CD4-positive, alpha-beta T cell treated with Interleukin-15 for 4 hours (primary cell): ENCODE data around the gene IFNAR1.
"Not testable (repeated sequence)": the region's sequence is repeated elsewhere in the genome, so short reads cannot be mapped to it uniquely, and the experiment has no call there.

Source experiments
- DNase-seq: peaks from one replicate; pipeline ENCODE4 v3.0.0-alpha.2; 2020; ENCODE audit warnings: low spot score

Gene IFNAR1

GRCh38 chr21:33308586-33309490 is 15.9 kb upstream of the IFNAR1 start:
- peak; percentile 29 for DNase-seq

- no peak for DNase-seq
These were observed 15.0 kb upstream of the IFNAR1 start for GRCh38 chr21:33309778-33310177.

DNA sequence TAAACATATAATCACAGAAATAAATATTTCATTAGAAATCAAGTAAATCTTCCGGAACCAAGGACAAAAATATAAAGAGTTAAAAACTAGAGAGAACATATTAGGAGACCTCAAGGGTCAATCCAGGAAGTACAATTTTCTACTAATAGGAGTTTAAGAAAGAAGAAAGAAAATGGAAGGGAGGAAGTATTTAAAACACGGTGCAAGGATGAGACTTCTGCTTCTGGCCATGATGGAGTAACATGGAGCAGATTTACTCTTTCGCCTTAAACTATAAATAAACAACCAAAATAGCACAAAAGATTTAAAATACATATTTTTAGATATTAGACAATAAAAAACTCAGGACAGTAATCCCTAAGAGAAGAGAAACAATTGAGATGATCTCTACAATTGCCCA is 12.6 kb upstream of the IFNAR1 start:
- no peak for DNase-seq

DNA sequence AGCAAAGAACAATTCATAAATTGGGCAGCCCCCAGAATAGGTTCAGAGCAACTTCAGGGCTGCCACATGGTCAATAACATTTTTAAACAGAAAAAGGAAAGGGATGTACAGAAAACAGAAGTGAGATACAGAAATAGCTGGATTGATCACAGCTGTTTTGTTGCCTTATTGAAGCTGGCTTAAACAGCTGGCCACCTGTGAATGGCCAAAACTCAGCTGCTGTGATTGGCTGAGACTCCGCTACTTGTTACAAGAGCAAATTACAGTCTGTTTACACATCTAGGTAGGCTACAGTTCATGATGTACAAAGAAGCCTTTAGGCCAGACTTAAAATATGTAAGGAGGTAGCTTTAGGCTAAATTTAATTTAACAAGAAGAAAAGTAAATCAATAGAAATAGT is 11.6 kb upstream of the IFNAR1 start:
- DNase-seq = no peak

GRCh38 chr21:33313611-33314010 is 11.2 kb upstream of the IFNAR1 start:
- no peak for DNase-seq

- no peak for DNase-seq
These were observed 10.7 kb upstream of the IFNAR1 start for GRCh38 chr21:33314111-33314510.

GRCh38 chr21:33315946-33316710 is 8.6 kb upstream of the IFNAR1 start:
- DNase-seq = no peak

DNA sequence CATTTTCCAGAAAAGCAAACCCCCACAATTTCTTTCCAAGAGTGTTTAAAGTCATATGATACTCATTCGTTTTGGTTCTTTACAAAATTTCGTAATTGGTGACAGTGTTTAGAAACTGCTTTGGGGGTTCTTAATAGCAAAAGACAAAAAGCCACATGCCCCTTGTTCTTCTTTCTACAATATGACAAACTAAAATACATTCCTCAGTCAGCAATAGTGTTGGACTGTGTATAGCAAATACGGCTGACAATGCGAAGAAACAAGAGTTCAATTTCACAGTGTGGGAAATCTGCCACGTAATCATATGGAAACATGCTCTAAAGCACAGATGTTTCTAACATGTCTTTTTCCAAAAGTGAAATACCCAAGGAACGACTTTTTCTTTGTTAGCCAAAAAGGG is 7.6 kb upstream of the IFNAR1 start:
- no peak for DNase-seq

- DNase-seq = no peak
These were observed 6.8 kb upstream of the IFNAR1 start for GRCh38 chr21:33317786-33318486.

DNA sequence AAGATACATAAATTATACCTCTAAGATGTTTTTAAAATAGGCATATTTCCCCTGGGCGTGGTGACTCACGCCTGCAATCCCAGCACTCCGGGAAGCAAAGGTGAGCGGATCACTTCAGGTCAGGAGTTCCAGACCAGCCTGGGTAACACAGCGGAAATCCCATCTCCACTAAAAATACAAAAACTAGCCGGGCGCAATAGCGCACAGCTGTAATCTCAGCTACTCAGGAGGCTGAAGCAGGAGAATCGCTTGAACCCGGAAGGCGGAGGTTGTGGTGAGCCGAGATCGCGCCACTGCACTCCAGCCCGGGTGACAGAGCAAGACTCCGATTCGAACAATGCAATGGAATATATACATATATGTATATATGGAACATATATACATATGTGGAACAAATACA is 3.8 kb upstream of the IFNAR1 start:
- not testable (repeated sequence) for DNase-seq

DNA sequence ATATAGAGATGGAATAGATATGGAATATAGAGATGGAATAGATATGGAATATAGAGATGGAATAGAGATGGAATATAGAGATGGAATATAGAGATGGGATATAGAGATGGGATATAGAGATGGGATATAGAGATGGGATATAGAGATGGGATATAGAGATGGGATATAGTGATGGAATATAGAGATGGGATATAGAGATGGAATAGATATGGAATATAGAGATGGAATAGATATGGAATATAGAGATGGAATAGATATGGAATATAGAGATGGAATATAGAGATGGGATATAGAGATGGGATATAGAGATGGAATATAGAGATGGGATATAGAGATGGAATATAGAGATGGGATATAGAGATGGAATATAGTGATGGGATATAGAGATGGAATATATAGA is 1.2 kb upstream of the IFNAR1 start:
- DNase-seq = not testable (repeated sequence)

GRCh38 chr21:33325222-33326067 is 675 bp downstream of the IFNAR1 start:
- DNase-seq = peak; percentile 73

GRCh38 chr21:33327326-33327725 is 2.6 kb downstream of the IFNAR1 start:
- no peak for DNase-seq

DNA sequence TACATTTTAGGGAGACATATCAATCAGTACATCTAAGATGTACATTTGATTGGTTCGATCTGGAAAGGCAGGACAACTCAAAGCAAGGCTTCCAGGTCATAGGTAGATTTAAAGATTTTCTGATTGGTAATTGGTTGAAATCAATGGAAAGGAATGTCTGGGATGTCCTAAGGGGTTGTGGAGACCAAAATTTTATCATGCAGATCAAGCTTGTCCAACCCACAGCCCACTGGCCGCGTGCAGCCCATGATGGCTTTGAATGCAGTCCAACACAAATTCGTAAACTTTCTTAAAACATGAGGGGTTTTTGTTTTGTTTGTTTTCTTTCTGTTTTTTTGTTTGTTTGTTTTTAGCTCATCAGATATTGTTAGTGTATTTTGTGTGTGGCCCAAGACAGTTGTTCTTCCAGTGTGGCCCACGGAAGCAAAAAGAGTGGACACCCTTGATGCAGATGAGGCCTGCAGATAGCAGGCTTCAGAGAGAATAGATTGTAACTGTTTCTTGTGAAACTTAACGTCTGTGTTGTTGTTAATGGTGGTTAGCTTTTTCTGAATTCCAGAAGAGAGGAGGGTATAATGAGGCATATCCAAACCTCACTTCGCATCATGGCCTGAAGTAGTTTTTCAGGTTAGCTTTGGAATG is 3.1 kb downstream of the IFNAR1 start:
- DNase-seq = no peak

DNA sequence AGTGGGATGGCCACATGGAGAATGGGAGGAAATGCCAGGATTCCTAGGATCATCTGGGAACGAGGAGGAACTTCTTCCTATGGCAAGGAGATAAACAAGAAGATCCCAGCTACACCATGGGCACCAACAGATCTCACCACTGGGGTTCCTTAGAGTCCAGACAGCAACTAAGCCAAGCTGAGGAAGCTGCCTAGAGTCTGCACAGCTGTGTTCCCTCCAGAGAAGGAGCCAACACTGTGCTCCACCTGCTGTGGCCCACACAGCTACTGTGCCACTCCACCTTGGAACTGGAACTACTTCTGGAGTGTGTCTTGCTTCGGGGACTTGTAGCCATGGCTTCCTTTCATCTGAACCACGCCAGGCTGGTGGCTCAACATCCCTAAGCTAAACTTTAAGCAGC is 6.0 kb downstream of the IFNAR1 start:
- DNase-seq = no peak

- peak; percentile 36 for DNase-seq
These were observed 7.4 kb downstream of the IFNAR1 start for GRCh38 chr21:33332143-33332542.

DNA sequence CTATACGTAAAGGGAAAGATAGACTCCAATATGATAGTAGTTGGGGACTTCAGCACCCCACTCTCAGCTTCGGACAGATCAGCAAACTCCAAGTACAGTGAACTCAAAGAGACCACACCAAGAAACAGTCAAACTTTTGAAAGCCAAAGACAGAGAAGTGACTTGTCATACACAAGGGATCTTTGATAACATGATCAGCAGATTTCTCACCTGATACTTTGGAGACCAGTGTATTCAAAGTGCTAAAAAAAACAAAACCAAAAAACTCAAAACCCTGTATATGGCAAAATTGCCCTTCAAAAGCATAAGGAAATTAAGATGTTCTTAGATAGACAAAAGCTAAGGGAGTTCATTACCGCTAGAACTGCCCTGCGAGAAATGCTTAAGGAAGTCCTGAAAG is 9.4 kb downstream of the IFNAR1 start:
- no peak for DNase-seq

DNA sequence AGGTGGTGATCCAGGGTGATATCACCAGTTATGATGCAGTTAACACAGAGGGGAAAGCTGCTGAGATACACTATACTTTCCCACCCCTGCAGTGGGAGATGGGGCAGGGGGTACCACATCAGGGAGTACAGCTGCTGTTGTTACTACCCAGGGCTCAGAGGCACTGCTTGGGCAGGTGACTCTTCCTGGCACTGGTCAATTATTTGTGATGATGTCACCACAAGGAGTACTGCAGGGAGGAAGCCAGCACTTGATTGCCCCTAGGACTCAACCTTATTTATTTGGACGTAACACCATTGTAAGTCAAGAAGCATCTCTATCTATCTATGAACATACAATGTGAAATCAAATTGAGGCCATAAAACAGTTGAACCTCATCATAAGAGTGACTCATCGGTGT is 10.1 kb downstream of the IFNAR1 start:
- DNase-seq = no peak

DNA sequence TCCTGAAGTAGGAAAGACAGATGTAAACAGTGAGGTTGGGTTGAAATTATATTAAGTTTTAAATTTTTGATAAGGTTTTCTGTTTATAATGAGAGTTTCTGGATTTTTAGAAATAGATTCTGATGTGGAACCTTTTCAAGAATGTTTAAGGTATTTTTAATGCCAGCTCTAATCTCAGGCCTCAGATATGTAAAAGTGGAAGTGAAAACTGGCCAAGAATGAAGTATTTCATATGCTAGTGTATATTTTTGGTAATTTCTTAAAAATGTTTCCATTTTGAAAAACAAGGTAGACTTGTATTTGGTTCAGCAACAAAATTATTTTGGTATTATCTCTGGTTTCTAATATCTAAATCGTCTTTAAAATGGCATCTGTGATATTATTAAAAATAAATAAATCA is 14.4 kb downstream of the IFNAR1 start:
- no peak for DNase-seq

DNA sequence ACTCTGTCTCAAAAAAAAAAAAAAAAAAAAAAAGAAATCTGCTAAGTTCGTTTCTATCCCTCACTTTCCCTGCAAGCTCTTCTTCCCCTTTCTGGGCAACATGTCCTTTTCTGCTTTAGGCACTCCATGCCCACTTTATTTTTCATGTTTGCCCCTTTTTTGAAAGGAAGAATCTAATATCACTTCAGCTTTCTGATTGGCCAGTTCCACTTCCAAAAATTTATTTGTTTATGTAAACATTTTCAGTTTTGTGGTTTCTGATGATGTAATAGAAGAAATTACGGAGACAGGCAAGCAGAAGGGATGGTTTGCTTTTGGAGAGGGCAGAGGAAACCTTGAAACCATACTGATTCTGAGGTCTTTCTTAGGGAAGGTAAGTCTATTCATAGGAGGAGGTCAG is 15.1 kb downstream of the IFNAR1 start:
- no peak for DNase-seq

- no peak for DNase-seq
These were observed 21.0 kb downstream of the IFNAR1 start for GRCh38 chr21:33345751-33346238.
